Lung (tissue), 12 donors: ENCODE data around the gene TBC1D4. TPM values are rescaled to one million over a fixed set of nuclear protein-coding genes. Genes with fewer than 3 reads are reported as not detected.

Source experiments
- ATAC-seq: fragments of 200-7000 bp; cut with Tn5 transposase; one replicate; pipeline ENCODE4 v1.9.1; 2020; ENCODE audit warnings: moderate number of reproducible peaks; ENCODE audit not compliant: insufficient read depth, low FRiP score
- DNase-seq, 3 donors: peaks; one replicate each; pipeline ENCODE4 v3.0.0-alpha.2; 2013 to 2017
- H3K27ac ChIP-seq, 2 donors: one replicate each; pipeline ENCODE4 v1.5.1; 2013; ENCODE audit warnings: mild to moderate bottlenecking in 2 of 2, moderate library complexity in 2 of 2, control low read depth in 1 of 2, inconsistent platforms in 1 of 2, low read depth in 1 of 2, low read length in 1 of 2
- H3K27me3 ChIP-seq, 3 donors: one replicate each; pipeline ENCODE4 v1.5.1; 2013; ENCODE audit warnings: low read length in 2 of 3; ENCODE audit not compliant: control insufficient read depth in 3 of 3, insufficient read depth in 3 of 3
- H3K36me3 ChIP-seq, 4 donors: one replicate each; pipeline ENCODE4 v1.5.1; 2013; ENCODE audit warnings: low read length in 4 of 4, mild to moderate bottlenecking in 1 of 4, moderate library complexity in 1 of 4; ENCODE audit not compliant: control insufficient read depth in 4 of 4, insufficient read depth in 4 of 4
- H3K4me1 ChIP-seq, 5 donors: one replicate each; pipeline ENCODE4 v1.5.1; 2013; ENCODE audit warnings: low read length in 5 of 5, mild to moderate bottlenecking in 2 of 5, moderate library complexity in 1 of 5; ENCODE audit not compliant: control insufficient read depth in 5 of 5, insufficient read depth in 5 of 5
- H3K4me3 ChIP-seq: one replicate; pipeline ENCODE4 v1.5.1; 2013; ENCODE audit warnings: mild to moderate bottlenecking, control low read depth, moderate library complexity
- H3K9ac ChIP-seq, 2 donors: one replicate each; pipeline ENCODE4 v1.5.1; 2013; ENCODE audit warnings: low read length in 2 of 2, control low read depth in 1 of 2; ENCODE audit not compliant: insufficient read depth in 1 of 2
- H3K9me3 ChIP-seq, 4 donors: one replicate each; pipeline ENCODE4 v1.5.1; 2013; ENCODE audit warnings: low read length in 3 of 4, mild to moderate bottlenecking in 1 of 4, moderate library complexity in 1 of 4; ENCODE audit not compliant: control insufficient read depth in 4 of 4, insufficient read depth in 3 of 4
- CTCF ChIP-seq: IDR thresholded peaks from 2 replicates; pipeline ENCODE4 v1.5.1; 2012; ENCODE audit warnings: mild to moderate bottlenecking; ENCODE audit errors: control extremely low read depth, extremely low read depth
- WGBS, 2 donors: extraction: QIAGEN DNeasy Blood & Tissue Kit; methylation state at CpG; one replicate each; pipeline ENCODE4 v1.1.7; 2013; 5-methylcytosine and 5-hydroxymethylcytosine counted together
- polyA plus RNA-seq, 2 donors: library from polyadenylated mRNA; stranded (reverse); fragments of 200-250 nt; gene quantifications; one replicate each; pipeline ENCODE4 v1.2.1, GENCODE V29; 2013
- total RNA-seq, 2 donors: library from RNA; depleted of rRNA in 1 of 2; stranded (reverse); fragments of >200 nt in 1 of 2; gene quantifications; one replicate each; pipeline ENCODE4 v1.2.1, GENCODE V29; 2014 to 2021
- donor health status: control.
- donor health status: control.
- donor health status: Bipolar disorder and iron deficiency.
- donor health status: healthy.
- donor health status: DM: yes; HTN: yes; CAD: no.

Gene TBC1D4
- total and polyA plus RNA-seq, 4 donors, result 4.3 to 26.4 (median 14.0) TPM

GRCh38 chr13:75426421-75426820, 55.5 kb downstream of the TBC1D4 start:
- DNase-seq (no peak), ATAC-seq (no peak)
- Histone ChIP-seq H3K27me3 (no peaks in the 10 kb centered on the region), H3K4me1 (peaks cover 0 to 12% (median 6%) of the 10 kb centered on the region in 5 donors), H3K4me3 (no peak overlapping the region), H3K27ac (no peak overlapping the region), H3K36me3 (no peaks in the 10 kb centered on the region), H3K9me3 (no peaks in the 10 kb centered on the region), H3K9ac (no peak overlapping the region)
- TF ChIP-seq CTCF, result no peak

- Histone ChIP-seq H3K27ac (no peak overlapping the region), H3K27me3 (no peaks in the 10 kb centered on the region), H3K36me3 (no peaks in the 10 kb centered on the region), H3K4me1 (peaks cover 0 to 7% (median 4%) of the 10 kb centered on the region in 5 donors), H3K4me3 (no peak overlapping the region), H3K9me3 (no peaks in the 10 kb centered on the region), H3K9ac (no peak overlapping the region)
- 87 to 96% methylated on average over 3 of the region's 3 CpGs for WGBS, 2 donors
- no peak for ATAC-seq
- no peak for DNase-seq
- no peak for TF ChIP-seq CTCF
These were observed 56.6 kb downstream of the TBC1D4 start for GRCh38 chr13:75425216-75426009.

GRCh38 chr13:75423946-75424345, 58.0 kb downstream of the TBC1D4 start:
- Histone ChIP-seq H3K9me3 (no peaks in the 10 kb centered on the region), H3K9ac (no peak overlapping the region), H3K36me3 (no peaks in the 10 kb centered on the region), H3K27me3 (no peaks in the 10 kb centered on the region), H3K4me3 (no peak overlapping the region), H3K27ac (no peak overlapping the region), H3K4me1 (peaks cover under 1 to 12% (median 6%) of the 10 kb centered on the region in 5 donors)
- DNase-seq (no peak), ATAC-seq (no peak)
- no peak for TF ChIP-seq CTCF
- WGBS, 2 donors, result 94 to 98% methylated on average over 3 of the region's 3 CpGs
